Stimulated activated CD8-positive, alpha-beta memory T cell treated with anti-CD3 and anti-CD28 coated beads, Interleukin-4, amount 100 ng/mL, for 48 hours (primary cell): ENCODE results near the gene CP.
"Not testable (repeated sequence)": the region's sequence is repeated elsewhere in the genome, so short reads cannot be mapped to it uniquely, and the experiment has no call there.

Experiments used
- DNase-seq: peaks from one replicate; pipeline ENCODE4 v3.0.0-alpha.2; 2020

The CP gene

GRCh38 chr3:149221783-149222517 is at the start of gene CP:
Gene CP, minus strand, starts transcription at chr3:149221829. Its CDS starts 37 bp downstream, at chr3:149221792.
- no peak for DNase-seq

- no peak for DNase-seq
These were observed 48.6 kb upstream of the CP start for GRCh38 chr3:149270180-149270579.

GRCh38 chr3:149269687-149270086 is 48.1 kb upstream of the CP start:
- DNase-seq, result no peak

GRCh38 chr3:149267565-149267964 is 45.9 kb upstream of the CP start:
- no peak for DNase-seq

GRCh38 chr3:149266736-149267135 is 45.1 kb upstream of the CP start:
- no peak for DNase-seq

- DNase-seq, result no peak
These were observed 42.2 kb upstream of the CP start for GRCh38 chr3:149263856-149264255.

GRCh38 chr3:149258714-149259113 is 37.1 kb upstream of the CP start:
- DNase-seq, result no peak

GRCh38 chr3:149258298-149258697 is 36.7 kb upstream of the CP start:
- no peak for DNase-seq

GRCh38 chr3:149252272-149252671 is 30.6 kb upstream of the CP start:
- no peak for DNase-seq

GRCh38 chr3:149251186-149251585 is 29.6 kb upstream of the CP start:
- DNase-seq, result no peak

- peak; percentile 47 for DNase-seq
These were observed 26.5 kb upstream of the CP start for GRCh38 chr3:149247929-149248691.

GRCh38 chr3:149247008-149247710 is 25.5 kb upstream of the CP start:
- no peak for DNase-seq

GRCh38 chr3:149245738-149246451 is 24.3 kb upstream of the CP start:
- no peak for DNase-seq

GRCh38 chr3:149243540-149243939 is 21.9 kb upstream of the CP start:
- no peak for DNase-seq

- no peak for DNase-seq
These were observed 17.8 kb upstream of the CP start for GRCh38 chr3:149239357-149239936.

- DNase-seq, result not testable (repeated sequence)
These were observed 16.6 kb upstream of the CP start for GRCh38 chr3:149238268-149238667.

- no peak for DNase-seq
These were observed 14.2 kb upstream of the CP start for GRCh38 chr3:149235599-149236424.

GRCh38 chr3:149234671-149235245 is 13.1 kb upstream of the CP start:
- no peak for DNase-seq

GRCh38 chr3:149233323-149233722 is 11.7 kb upstream of the CP start:
- DNase-seq, result no peak

GRCh38 chr3:149231871-149232270 is 10.2 kb upstream of the CP start:
- DNase-seq, result no peak

- no peak for DNase-seq
These were observed 6.1 kb upstream of the CP start for GRCh38 chr3:149227591-149228268.
